NCI-H2081 treated with DMSO at 0.1 percent for 48 hours (cell line): ENCODE data around the gene SPARCL1.
"Not testable (repeated sequence)": the region's sequence is repeated elsewhere in the genome, so short reads cannot be mapped to it uniquely, and the experiment has no call there.

Experiments used
- DNase-seq: peaks from one replicate; lab custom pipeline; 2025; lab: John Stamatoyannopoulos, UW

Gene SPARCL1

GRCh38 chr4:87529187-87529586 is at the start of gene SPARCL1:
SPARCL1 (minus strand) TSS chr4:87529376; CDS start chr4:87499574, 29,802 bp downstream.
- DNase-seq, result no peak

GRCh38 chr4:87575983-87576382 is 46.8 kb upstream of the SPARCL1 start:
- no peak for DNase-seq

GRCh38 chr4:87575408-87575807 is 46.2 kb upstream of the SPARCL1 start:
- no peak for DNase-seq

GRCh38 chr4:87574996-87575395 is 45.8 kb upstream of the SPARCL1 start:
- no peak for DNase-seq

- DNase-seq, result not testable (repeated sequence)
Measured at GRCh38 chr4:87574376-87574775, 45.2 kb upstream of the SPARCL1 start.

GRCh38 chr4:87570290-87570805 is 41.2 kb upstream of the SPARCL1 start:
- DNase-seq, result no peak

GRCh38 chr4:87567191-87567590 is 38.0 kb upstream of the SPARCL1 start:
- DNase-seq, result no peak

- DNase-seq, result no peak
Measured at GRCh38 chr4:87566276-87566675, 37.1 kb upstream of the SPARCL1 start.

- DNase-seq, result no peak
Measured at GRCh38 chr4:87565746-87566145, 36.6 kb upstream of the SPARCL1 start.

GRCh38 chr4:87560802-87561201 is 31.6 kb upstream of the SPARCL1 start:
- no peak for DNase-seq

GRCh38 chr4:87559090-87559837 is 30.1 kb upstream of the SPARCL1 start:
- peak; percentile 68 for DNase-seq

GRCh38 chr4:87557348-87557747 is 28.2 kb upstream of the SPARCL1 start:
- DNase-seq, result no peak

GRCh38 chr4:87555773-87556619 is 26.8 kb upstream of the SPARCL1 start:
- no peak for DNase-seq

- no peak for DNase-seq
Measured at GRCh38 chr4:87553182-87553581, 24.0 kb upstream of the SPARCL1 start.

GRCh38 chr4:87551361-87551760 is 22.2 kb upstream of the SPARCL1 start:
- no peak for DNase-seq

- no peak for DNase-seq
Measured at GRCh38 chr4:87547016-87547708, 18.0 kb upstream of the SPARCL1 start.

- no peak for DNase-seq
Measured at GRCh38 chr4:87545052-87545451, 15.9 kb upstream of the SPARCL1 start.

GRCh38 chr4:87543835-87544461 is 14.8 kb upstream of the SPARCL1 start:
- DNase-seq, result no peak

- DNase-seq, result no peak
Measured at GRCh38 chr4:87542734-87543312, 13.6 kb upstream of the SPARCL1 start.

- no peak for DNase-seq
Measured at GRCh38 chr4:87541956-87542709, 13.0 kb upstream of the SPARCL1 start.

GRCh38 chr4:87541521-87541920 is 12.3 kb upstream of the SPARCL1 start:
- DNase-seq, result no peak
